ENCODE data around the gene BIK. TPM values are rescaled to one million over a fixed set of nuclear protein-coding genes. Genes with fewer than 3 reads are reported as not detected.

Gene BIK
- total RNA-seq, 3 donors from 2014 or later (not counting 1 experiment from before 2014, with no cell fraction given) = 0.28 to 1.2 TPM; not detected in 1

DNA sequence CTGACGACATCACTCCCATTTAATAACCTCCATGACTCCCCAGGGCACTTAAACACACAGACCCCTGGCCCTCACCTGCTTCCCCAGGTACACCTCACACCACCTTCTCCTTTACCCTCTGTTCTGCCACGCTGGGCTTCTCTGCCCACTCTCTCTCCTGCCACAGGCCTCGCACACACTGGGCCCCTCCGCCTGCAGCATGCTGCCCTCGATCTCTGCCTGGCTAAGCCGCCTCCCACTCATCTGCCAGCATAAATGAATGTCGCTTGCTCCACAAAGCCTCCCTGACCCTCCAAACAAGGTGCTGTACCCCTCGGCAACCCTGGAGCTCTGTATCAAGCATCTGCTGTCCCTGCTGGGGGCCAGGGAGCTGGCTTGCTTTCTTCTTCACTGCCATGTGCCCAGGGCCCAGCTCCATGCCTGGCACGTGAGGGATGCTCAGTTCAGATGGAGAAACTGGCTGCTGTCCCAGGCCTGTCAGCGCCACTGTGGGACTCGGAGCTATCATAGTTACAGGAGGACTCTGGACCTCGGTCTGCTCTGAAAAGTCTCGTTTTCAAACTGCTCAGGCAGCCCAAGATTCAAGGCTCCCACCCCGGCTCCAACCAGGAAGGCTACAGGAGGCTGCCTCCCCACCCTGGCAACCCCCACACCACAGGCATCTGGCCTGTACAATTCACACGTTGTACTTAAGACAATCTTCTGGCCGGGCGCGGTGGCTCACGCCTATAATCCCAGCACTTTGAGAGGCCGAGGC is 33.3 kb upstream of the BIK start:
- no peak for DNase-seq
- H3K36me3 Mint-ChIP-seq = no peaks in the 10 kb centered on the region
- H3K4me3 Mint-ChIP-seq = no peak overlapping the region
- Histone ChIP-seq H3K27ac (ENCODE audit: low read length) (no peak overlapping the region), H3K4me1 (ENCODE audit: control insufficient read depth, insufficient read depth, low read length) (peaks cover 19% of the 10 kb centered on the region), H3K4me3 (ENCODE audit: low read length) (no peak overlapping the region), H3K27me3 (ENCODE audit: control insufficient read depth, insufficient read depth, low read length) (no peaks in the 10 kb centered on the region), H3K9me3 (ENCODE audit: control insufficient read depth, insufficient read depth, low read length) (peaks cover 13% of the 10 kb centered on the region), H3K36me3 (ENCODE audit: control insufficient read depth, insufficient read depth, low read length) (peaks cover 2% of the 10 kb centered on the region)
- no peak overlapping the region for H3K27ac Mint-ChIP-seq
- intact Hi-C loops (cut with micrococcal nuclease) = no loop called here
- TF ChIP-seq, protein P1, sequence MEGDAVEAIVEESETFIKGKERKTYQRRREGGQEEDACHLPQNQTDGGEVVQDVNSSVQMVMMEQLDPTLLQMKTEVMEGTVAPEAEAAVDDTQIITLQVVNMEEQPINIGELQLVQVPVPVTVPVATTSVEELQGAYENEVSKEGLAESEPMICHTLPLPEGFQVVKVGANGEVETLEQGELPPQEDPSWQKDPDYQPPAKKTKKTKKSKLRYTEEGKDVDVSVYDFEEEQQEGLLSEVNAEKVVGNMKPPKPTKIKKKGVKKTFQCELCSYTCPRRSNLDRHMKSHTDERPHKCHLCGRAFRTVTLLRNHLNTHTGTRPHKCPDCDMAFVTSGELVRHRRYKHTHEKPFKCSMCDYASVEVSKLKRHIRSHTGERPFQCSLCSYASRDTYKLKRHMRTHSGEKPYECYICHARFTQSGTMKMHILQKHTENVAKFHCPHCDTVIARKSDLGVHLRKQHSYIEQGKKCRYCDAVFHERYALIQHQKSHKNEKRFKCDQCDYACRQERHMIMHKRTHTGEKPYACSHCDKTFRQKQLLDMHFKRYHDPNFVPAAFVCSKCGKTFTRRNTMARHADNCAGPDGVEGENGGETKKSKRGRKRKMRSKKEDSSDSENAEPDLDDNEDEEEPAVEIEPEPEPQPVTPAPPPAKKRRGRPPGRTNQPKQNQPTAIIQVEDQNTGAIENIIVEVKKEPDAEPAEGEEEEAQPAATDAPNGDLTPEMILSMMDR (IDR thresholded peaks at IDR 0.05) = no peak
- H3K4me1 Mint-ChIP-seq = peaks cover 17 to 26% of the 10 kb centered on the region in 2 donors
- 94% methylated on average over 20 of the region's 20 CpGs for whole genome bisulfite sequencing (ENCODE audit: insufficient coverage)
- no peak for ATAC-seq
- H3K9me3 Mint-ChIP-seq = peaks cover 0 to 2% of the 10 kb centered on the region in 2 donors
- H3K27me3 Mint-ChIP-seq (ENCODE audit: low read depth in 2 of 2) = no peaks in the 10 kb centered on the region

- peak in 2 of 3 donors; percentile 69 to 77 for ATAC-seq
- Mint-ChIP-seq H3K4me3 (no peak overlapping the region), H3K4me1 (peaks cover 17 to 26% of the 10 kb centered on the region in 2 donors), H3K9me3 (peaks cover 0 to 2% of the 10 kb centered on the region in 2 donors), H3K36me3 (no peaks in the 10 kb centered on the region), H3K27ac (peak overlapping the region; percentile 69 to 79), H3K27me3 (ENCODE audit: low read depth in 2 of 2) (no peaks in the 10 kb centered on the region)
- peak overlapping the region; percentile 69 for H3K27ac ChIP-seq (ENCODE audit: low read length)
- peaks cover 19% of the 10 kb centered on the region for H3K4me1 ChIP-seq (ENCODE audit: control insufficient read depth, insufficient read depth, low read length)
- no peak overlapping the region for H3K4me3 ChIP-seq (ENCODE audit: low read length)
- peaks cover 2% of the 10 kb centered on the region for H3K36me3 ChIP-seq (ENCODE audit: control insufficient read depth, insufficient read depth, low read length)
- H3K27me3 ChIP-seq (ENCODE audit: control insufficient read depth, insufficient read depth, low read length) = no peaks in the 10 kb centered on the region
- TF ChIP-seq, protein P1 (IDR thresholded peaks at IDR 0.05) = no peak
- 88% methylated on average over 4 of the region's 12 CpGs for WGBS (ENCODE audit: insufficient coverage)
- DNase-seq = peak in 1 of 2 donors; percentile 18
- intact Hi-C loops (cut with micrococcal nuclease) = no loop called here
- H3K9me3 ChIP-seq (ENCODE audit: control insufficient read depth, insufficient read depth, low read length) = peaks cover 13% of the 10 kb centered on the region
Measured at GRCh38 chr22:43078522-43078921, 32.0 kb upstream of the BIK start.

GRCh38 chr22:43079742-43080141 is 30.8 kb upstream of the BIK start:
- H3K9me3 Mint-ChIP-seq = peaks cover 0 to 2% of the 10 kb centered on the region in 2 donors
- no peak overlapping the region for H3K4me3 Mint-ChIP-seq
- intact Hi-C loops (cut with micrococcal nuclease) = no loop called here
- Histone ChIP-seq H3K27me3 (ENCODE audit: control insufficient read depth, insufficient read depth, low read length) (no peaks in the 10 kb centered on the region), H3K27ac (ENCODE audit: low read length) (no peak overlapping the region), H3K4me1 (ENCODE audit: control insufficient read depth, insufficient read depth, low read length) (peaks cover 19% of the 10 kb centered on the region), H3K9me3 (ENCODE audit: control insufficient read depth, insufficient read depth, low read length) (peaks cover 13% of the 10 kb centered on the region), H3K4me3 (ENCODE audit: low read length) (no peak overlapping the region), H3K36me3 (ENCODE audit: control insufficient read depth, insufficient read depth, low read length) (peaks cover 2% of the 10 kb centered on the region)
- no peaks in the 10 kb centered on the region for H3K36me3 Mint-ChIP-seq
- ATAC-seq (no peak), DNase-seq (no peak)
- no peaks in the 10 kb centered on the region for H3K27me3 Mint-ChIP-seq (ENCODE audit: low read depth in 2 of 2)
- H3K4me1 Mint-ChIP-seq = peaks cover 17 to 26% of the 10 kb centered on the region in 2 donors
- TF ChIP-seq, protein P1 (IDR thresholded peaks at IDR 0.05) = no peak
- WGBS (ENCODE audit: insufficient coverage) = 93% methylated on average over 14 of the region's 14 CpGs
- peak overlapping the region; percentile 69 to 79 for H3K27ac Mint-ChIP-seq

Measured in natural killer cell (primary cell).